ENCODE measurements around the gene INTS7. TPM values are rescaled to one million over a fixed set of nuclear protein-coding genes. Genes with fewer than 3 reads are reported as not detected.

The INTS7 gene
- total RNA-seq, 1 experiment from 2014 or later: 21.7 TPM

DNA sequence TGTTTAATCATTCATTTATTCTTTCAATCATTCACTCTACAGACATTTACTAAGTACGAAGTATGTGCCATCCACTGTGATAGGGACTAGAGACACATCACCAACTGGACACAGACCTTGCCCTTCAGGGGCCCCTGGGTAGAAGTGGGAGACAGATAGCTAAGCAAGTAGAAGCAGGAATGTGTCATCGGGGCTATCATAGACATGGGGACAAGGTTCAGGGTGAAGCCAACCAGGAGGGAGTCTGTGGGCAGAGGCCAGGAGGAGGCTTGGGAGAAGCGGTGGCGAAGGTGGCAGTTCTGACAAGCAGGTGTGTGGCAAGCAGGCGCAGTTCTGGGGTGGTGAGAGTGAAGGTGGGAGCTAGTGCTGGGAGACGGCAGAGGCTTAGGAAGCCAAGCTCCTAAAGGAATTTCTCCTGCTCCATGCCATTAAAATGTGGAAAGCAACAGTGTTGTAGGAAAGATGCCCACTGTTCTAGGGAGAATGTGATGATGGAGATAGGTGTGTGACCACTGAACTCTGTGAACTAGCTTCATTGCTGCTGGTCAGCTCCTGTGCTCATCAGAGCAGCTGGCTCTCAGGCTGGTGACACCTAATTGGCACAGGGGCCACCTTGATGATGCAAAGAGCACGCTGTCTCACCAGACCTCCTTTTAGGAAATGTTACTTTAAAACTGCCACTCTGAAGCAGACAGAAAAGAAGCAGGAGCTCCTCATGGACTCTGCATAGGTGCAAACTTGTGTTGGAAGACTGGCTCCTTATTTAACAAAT lies 125.1 kb downstream of the INTS7 start:
- DNase-seq (ENCODE audit: low read depth, low spot score) (no peak), ATAC-seq (no peak)
- Histone ChIP-seq H3K9ac (ENCODE audit: low read length) (no peak overlapping the region), H3K4me3 (replicated peaks in 1 of 2; ENCODE audit: low read depth in 1 of 2, low read length in 2 of 2) (no peak overlapping the region), H3K4me2 (ENCODE audit: low read length) (no peak overlapping the region), H3K9me2 (ENCODE audit: insufficient read depth) (0 out of 2 replicates have a peak, but pooled peaks cover 2% of the 10 kb centered on the region), H3K4me1 (ENCODE audit: control insufficient read depth in 1 of 2, insufficient read depth in 2 of 2, low read length in 2 of 2) (peaks cover 7 to 10% of the 10 kb centered on the region in 2 experiments; a peak in 3 of 4 replicates), H3K27me3 (ENCODE audit: insufficient read depth, low read length) (no peaks in the 10 kb centered on the region), H2AFZ (ENCODE audit: low read depth, low read length, poor library complexity, severe bottlenecking) (no peak overlapping the region), H3K36me3 (ENCODE audit: control insufficient read depth in 1 of 2, insufficient read depth in 2 of 2, low read length in 2 of 2) (no peaks in the 10 kb centered on the region), H3K27ac (ENCODE audit: low read depth, low read length) (no peak overlapping the region), H3K79me2 (ENCODE audit: insufficient read depth, low read length) (no peaks in the 10 kb centered on the region), H4K20me1 (ENCODE audit: insufficient read depth) (no peaks in the 10 kb centered on the region), H3K9me3 (ENCODE audit: control insufficient read depth in 1 of 2, insufficient read depth in 1 of 2, low read depth in 1 of 2, low read length in 2 of 2) (no peaks in the 10 kb centered on the region)
- RAD21 ChIA-PET (ENCODE audit: low non-redundant PET in 1 of 2, low total read pairs in 2 of 2, uncharacterized antibody in 2 of 2, unreplicated experiment in 2 of 2): no interaction called here
- CTCF ChIA-PET: interaction anchor here (1.3 kb wide), 1 partner anchor 230 kb away, joined by 3 read pairs; no protein-coding TSS in a partner anchor
- TF ChIP-seq, protein P1, sequence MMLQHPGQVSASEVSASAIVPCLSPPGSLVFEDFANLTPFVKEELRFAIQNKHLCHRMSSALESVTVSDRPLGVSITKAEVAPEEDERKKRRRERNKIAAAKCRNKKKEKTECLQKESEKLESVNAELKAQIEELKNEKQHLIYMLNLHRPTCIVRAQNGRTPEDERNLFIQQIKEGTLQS (IDR thresholded peaks at IDR 0.05): no peak
- TF ChIP-seq CEBPB (IDR thresholded peaks at IDR 0.05; ENCODE audit: low read depth): no peak
- TF ChIP-seq ZFX (IDR thresholded peaks at IDR 0.05): no peak
- TF ChIP-seq POLR2AphosphoS5 (IDR thresholded peaks at IDR 0.05; ENCODE audit: low read depth, low read length): no peak
- TF ChIP-seq JUND (IDR thresholded peaks at IDR 0.05): no peak
- TF ChIP-seq FOSL1 (IDR thresholded peaks at IDR 0.05; ENCODE audit: low read depth): no peak
- TF ChIP-seq RAD21 (IDR thresholded peaks at IDR 0.05; ENCODE audit: low read depth): no peak
- no peak for TF ChIP-seq EGR1 (IDR thresholded peaks at IDR 0.05; ENCODE audit: low read depth)
- TF ChIP-seq, protein P2, sequence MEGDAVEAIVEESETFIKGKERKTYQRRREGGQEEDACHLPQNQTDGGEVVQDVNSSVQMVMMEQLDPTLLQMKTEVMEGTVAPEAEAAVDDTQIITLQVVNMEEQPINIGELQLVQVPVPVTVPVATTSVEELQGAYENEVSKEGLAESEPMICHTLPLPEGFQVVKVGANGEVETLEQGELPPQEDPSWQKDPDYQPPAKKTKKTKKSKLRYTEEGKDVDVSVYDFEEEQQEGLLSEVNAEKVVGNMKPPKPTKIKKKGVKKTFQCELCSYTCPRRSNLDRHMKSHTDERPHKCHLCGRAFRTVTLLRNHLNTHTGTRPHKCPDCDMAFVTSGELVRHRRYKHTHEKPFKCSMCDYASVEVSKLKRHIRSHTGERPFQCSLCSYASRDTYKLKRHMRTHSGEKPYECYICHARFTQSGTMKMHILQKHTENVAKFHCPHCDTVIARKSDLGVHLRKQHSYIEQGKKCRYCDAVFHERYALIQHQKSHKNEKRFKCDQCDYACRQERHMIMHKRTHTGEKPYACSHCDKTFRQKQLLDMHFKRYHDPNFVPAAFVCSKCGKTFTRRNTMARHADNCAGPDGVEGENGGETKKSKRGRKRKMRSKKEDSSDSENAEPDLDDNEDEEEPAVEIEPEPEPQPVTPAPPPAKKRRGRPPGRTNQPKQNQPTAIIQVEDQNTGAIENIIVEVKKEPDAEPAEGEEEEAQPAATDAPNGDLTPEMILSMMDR (IDR thresholded peaks at IDR 0.05 in 2 of 3, conservative IDR thresholded peaks at IDR 0.05 in 1 of 3; ENCODE audit: borderline replicate concordance in 1 of 3, insufficient read depth in 1 of 3, low read depth in 2 of 3, low read length in 2 of 3): no peak
- TF ChIP-seq SIN3A (IDR thresholded peaks at IDR 0.05; ENCODE audit: low read depth): no peak
- TF ChIP-seq, protein P3, sequence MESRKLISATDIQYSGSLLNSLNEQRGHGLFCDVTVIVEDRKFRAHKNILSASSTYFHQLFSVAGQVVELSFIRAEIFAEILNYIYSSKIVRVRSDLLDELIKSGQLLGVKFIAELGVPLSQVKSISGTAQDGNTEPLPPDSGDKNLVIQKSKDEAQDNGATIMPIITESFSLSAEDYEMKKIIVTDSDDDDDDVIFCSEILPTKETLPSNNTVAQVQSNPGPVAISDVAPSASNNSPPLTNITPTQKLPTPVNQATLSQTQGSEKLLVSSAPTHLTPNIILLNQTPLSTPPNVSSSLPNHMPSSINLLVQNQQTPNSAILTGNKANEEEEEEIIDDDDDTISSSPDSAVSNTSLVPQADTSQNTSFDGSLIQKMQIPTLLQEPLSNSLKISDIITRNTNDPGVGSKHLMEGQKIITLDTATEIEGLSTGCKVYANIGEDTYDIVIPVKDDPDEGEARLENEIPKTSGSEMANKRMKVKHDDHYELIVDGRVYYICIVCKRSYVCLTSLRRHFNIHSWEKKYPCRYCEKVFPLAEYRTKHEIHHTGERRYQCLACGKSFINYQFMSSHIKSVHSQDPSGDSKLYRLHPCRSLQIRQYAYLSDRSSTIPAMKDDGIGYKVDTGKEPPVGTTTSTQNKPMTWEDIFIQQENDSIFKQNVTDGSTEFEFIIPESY (IDR thresholded peaks at IDR 0.05; ENCODE audit: extremely low read depth, insufficient replicate concordance, low read length): no peak
- TF ChIP-seq POLR2A (IDR thresholded peaks at IDR 0.05; ENCODE audit: borderline replicate concordance, extremely low read depth, insufficient read depth, insufficient read length): no peak
- no TSS peak for BruUV-seq (replicated peaks)
- POLR2A ChIA-PET: no interaction called here
- intact Hi-C loops (cut with micrococcal nuclease): no loop called here
